NCI-H345 treated with DMSO at 0.1 percent for 48 hours (cell line): ENCODE measurements around the gene CCSER2.
"Not testable (repeated sequence)": the region's sequence is repeated elsewhere in the genome, so short reads cannot be mapped to it uniquely, and the experiment has no call there.

Source experiments
- DNase-seq: peaks from one replicate; lab custom pipeline; 2025; ENCODE audit not compliant: unreplicated experiment; lab: John Stamatoyannopoulos, UW

CCSER2 gene

GRCh38 chr10:84440781-84441180, 112.4 kb downstream of the CCSER2 start:
- DNase-seq: no peak

- DNase-seq: no peak
Observed at GRCh38 chr10:84447701-84448400, 119.5 kb downstream of the CCSER2 start.

GRCh38 chr10:84449351-84449750, 121.0 kb downstream of the CCSER2 start:
- not testable (repeated sequence) for DNase-seq

- no peak for DNase-seq
Observed at GRCh38 chr10:84452003-84452402, 123.6 kb downstream of the CCSER2 start.

GRCh38 chr10:84453303-84453702, 124.9 kb downstream of the CCSER2 start:
- DNase-seq: no peak

- no peak for DNase-seq
Observed at GRCh38 chr10:84456126-84456525, 127.7 kb downstream of the CCSER2 start.

- no peak for DNase-seq
Observed at GRCh38 chr10:84460520-84460919, 132.1 kb downstream of the CCSER2 start.

- no peak for DNase-seq
Observed at GRCh38 chr10:84469470-84469869, 141.1 kb downstream of the CCSER2 start.

- DNase-seq: no peak
Observed at GRCh38 chr10:84473136-84473535, 144.7 kb downstream of the CCSER2 start.

GRCh38 chr10:84477398-84478128, 149.2 kb downstream of the CCSER2 start:
- DNase-seq: no peak

- DNase-seq: no peak
Observed at GRCh38 chr10:84478151-84478550, 149.8 kb downstream of the CCSER2 start.

- DNase-seq: no peak
Observed at GRCh38 chr10:84478679-84479078, 150.3 kb downstream of the CCSER2 start.

GRCh38 chr10:84484541-84484940, 156.2 kb downstream of the CCSER2 start:
- DNase-seq: no peak

GRCh38 chr10:84493361-84493760, 165.0 kb downstream of the CCSER2 start:
- DNase-seq: no peak

GRCh38 chr10:84493951-84494848, 165.8 kb downstream of the CCSER2 start:
- DNase-seq: no peak

GRCh38 chr10:84494849-84495180, 166.4 kb downstream of the CCSER2 start:
- no peak for DNase-seq

GRCh38 chr10:84497978-84498377, 169.6 kb downstream of the CCSER2 start:
- DNase-seq: no peak

GRCh38 chr10:84499039-84499438, 170.7 kb downstream of the CCSER2 start:
- not testable (repeated sequence) for DNase-seq

- no peak for DNase-seq
Observed at GRCh38 chr10:84499846-84500245, 171.5 kb downstream of the CCSER2 start.

GRCh38 chr10:84510121-84510520, 181.7 kb downstream of the CCSER2 start:
- DNase-seq: no peak

- DNase-seq: no peak
Observed at GRCh38 chr10:84511106-84511505, 182.7 kb downstream of the CCSER2 start.
